MCF 10A (cell line): ENCODE data around the gene SIAH3. TPM values are rescaled to one million over a fixed set of nuclear protein-coding genes. Genes with fewer than 3 reads are reported as not detected.

Source experiments
- BruUV-seq: library from RNA; stranded (reverse); fragments of 400-500 nt; replicated peaks from 2 replicates; lab custom pipeline; 2021; lab: Mats Ljungman, UMichigan
- CTCF ChIA-PET: fragments of 300-600 bp; sonication (Branson Sonifier 250); formaldehyde crosslinking; extraction: SDS; loops from one replicate; lab custom pipeline; 2021; ENCODE audit warnings: antibody characterized with exemption, inconsistent platforms; lab: Yijun Ruan, JAX
- POLR2A ChIA-PET: fragments of 300-600, 350-650 bp; sonication (Branson Sonifier 250); formaldehyde crosslinking; extraction: SDS; loops from one replicate; lab custom pipeline; 2020; ENCODE audit warnings: antibody characterized with exemption, inconsistent platforms; lab: Yijun Ruan, JAX
- DNase-seq: peaks from one replicate; pipeline ENCODE4 v3.0.0-alpha.2; 2018; ENCODE audit not compliant: unreplicated experiment
- H3K27ac Mint-ChIP-seq: one replicate; pipeline ENCODE4 v1.8.0; 2022; ENCODE audit warnings: mild to moderate bottlenecking, low read depth, mixed read lengths; ENCODE audit not compliant: unreplicated experiment
- H3K27me3 Mint-ChIP-seq: one replicate; pipeline ENCODE4 v1.8.0; 2022; ENCODE audit warnings: mixed read lengths; ENCODE audit not compliant: insufficient read depth, unreplicated experiment
- H3K36me3 Mint-ChIP-seq: one replicate; pipeline ENCODE4 v1.8.0; 2022; ENCODE audit warnings: mild to moderate bottlenecking, moderate library complexity, mixed read lengths; ENCODE audit not compliant: insufficient read depth, unreplicated experiment
- H3K4me1 Mint-ChIP-seq: one replicate; pipeline ENCODE4 v1.8.0; 2022; ENCODE audit warnings: mixed read lengths; ENCODE audit not compliant: insufficient read depth, unreplicated experiment
- H3K4me3 Mint-ChIP-seq: one replicate; pipeline ENCODE4 v1.8.0; 2022; ENCODE audit warnings: mild to moderate bottlenecking, moderate library complexity, mixed read lengths; ENCODE audit not compliant: unreplicated experiment
- H3K9me3 Mint-ChIP-seq: one replicate; pipeline ENCODE4 v1.8.0; 2022; ENCODE audit warnings: mixed read lengths; ENCODE audit not compliant: unreplicated experiment
- CTCF ChIP-seq: fragments of 200-600 bp; IDR thresholded peaks from one replicate; pipeline ENCODE4 v1.8.0; 2022; ENCODE audit warnings: antibody characterized with exemption, mild to moderate bottlenecking; ENCODE audit not compliant: unreplicated experiment
- intact Hi-C: fragments of 100-400 bp; cut with micrococcal nuclease; formaldehyde crosslinking; loops from 2 replicates; pipeline ENCODE4 v1.14.1; 2022
- total RNA-seq: library from RNA; stranded (reverse); gene quantifications from 2 replicates; pipeline ENCODE4 v1.2.3, GENCODE V29; 2022

The SIAH3 gene
- total RNA-seq, 1 experiment from 2014 or later, result not detected

GRCh38 chr13:45784755-45785675, 66.5 kb downstream of the SIAH3 start:
- no TSS peak for BruUV-seq
- DNase-seq, result peak; percentile 14
- CTCF ChIA-PET, result interaction anchor here (0.6 to 0.8 kb wide), 2 partner anchors 23 to 543 kb away, joined by 3 to 4 read pairs; no protein-coding TSS in a partner anchor
- intact Hi-C loops, result no loop called here
- Mint-ChIP-seq H3K27me3 (peaks cover 19% of the 10 kb centered on the region), H3K4me1 (peaks cover 20% of the 10 kb centered on the region), H3K27ac (no peak overlapping the region), H3K9me3 (no peaks in the 10 kb centered on the region), H3K4me3 (no peak overlapping the region), H3K36me3 (no peaks in the 10 kb centered on the region)
- POLR2A ChIA-PET, result interaction anchor here (0.9 kb wide), 1 partner anchor 13 kb away, joined by 3 read pairs; no protein-coding TSS in a partner anchor
- no peak for TF ChIP-seq CTCF

GRCh38 chr13:45783346-45784043, 68.1 kb downstream of the SIAH3 start:
- BruUV-seq, result no TSS peak
- Mint-ChIP-seq H3K27me3 (peaks cover 11% of the 10 kb centered on the region), H3K4me1 (peaks cover 20% of the 10 kb centered on the region), H3K27ac (no peak overlapping the region), H3K36me3 (no peaks in the 10 kb centered on the region), H3K4me3 (no peak overlapping the region), H3K9me3 (no peaks in the 10 kb centered on the region)
- TF ChIP-seq CTCF, result no peak
- ChIA-PET POLR2A (no interaction called here), CTCF (interaction anchor here (0.7 kb wide), 1 partner anchor 377 kb away, joined by 3 read pairs; no protein-coding TSS in a partner anchor)
- no peak for DNase-seq
- intact Hi-C loops, result no loop called here

GRCh38 chr13:45782327-45783045, 69.1 kb downstream of the SIAH3 start:
- Mint-ChIP-seq H3K27me3 (peaks cover 8% of the 10 kb centered on the region), H3K4me3 (no peak overlapping the region), H3K9me3 (no peaks in the 10 kb centered on the region), H3K36me3 (no peaks in the 10 kb centered on the region), H3K27ac (no peak overlapping the region), H3K4me1 (peaks cover 20% of the 10 kb centered on the region)
- no TSS peak for BruUV-seq
- ChIA-PET POLR2A (no interaction called here), CTCF (interaction anchor here (0.7 kb wide), 1 partner anchor 378 kb away, joined by 3 read pairs; no protein-coding TSS in a partner anchor)
- intact Hi-C loops, result no loop called here
- TF ChIP-seq CTCF, result no peak
- no peak for DNase-seq
